ENCODE results near the gene NPDC1. TPM values are rescaled to one million over a fixed set of nuclear protein-coding genes. Genes with fewer than 3 reads are reported as not detected.

NPDC1 gene
- total RNA-seq, 3 donors from 2014 or later = 21.9 to 63.9 (median 63.1) TPM

- intact Hi-C loops (cut with DNase I; ENCODE audit: low total_unique reads) = no loop called here
- TF ChIP-seq CTCF (IDR thresholded peaks at IDR 0.05) = no peak
- no peak for TF ChIP-seq POLR2A (IDR thresholded peaks at IDR 0.05)
- TF ChIP-seq POLR2AphosphoS5 (IDR thresholded peaks at IDR 0.05) = no peak
- H3K36me3 ChIP-seq = no peaks in the 10 kb centered on the region
These were observed 23.3 kb downstream of the NPDC1 start for GRCh38 chr9:137022662-137023008.

GRCh38 chr9:137021979-137022661 is 23.9 kb downstream of the NPDC1 start:
- intact Hi-C loops (cut with DNase I; ENCODE audit: low total_unique reads) = no loop called here

More at GRCh38 chr9:137022662-137023008, 23.3 kb downstream of the NPDC1 start:
- H3K27me3 ChIP-seq = no peaks in the 10 kb centered on the region
- no peaks in the 10 kb centered on the region for H3K9me3 ChIP-seq
- peaks cover 7 to 21% of the 10 kb centered on the region in 2 donors for H3K4me1 ChIP-seq
- peak overlapping the region in 1 of 2 donors; percentile 43 for H3K27ac ChIP-seq
- DNase-seq (ENCODE audit: low spot score in 2 of 2) = no peak
- H3K4me3 ChIP-seq = no peak overlapping the region

GRCh38 chr9:137021568-137021978 is 24.4 kb downstream of the NPDC1 start:
- no peak for DNase-seq (ENCODE audit: low spot score in 2 of 2)
- Histone ChIP-seq H3K9me3 (no peaks in the 10 kb centered on the region), H3K4me1 (peaks cover 0 to 11% of the 10 kb centered on the region in 2 donors), H3K27me3 (no peaks in the 10 kb centered on the region), H3K4me3 (no peak overlapping the region), H3K36me3 (no peaks in the 10 kb centered on the region), H3K27ac (no peak overlapping the region)
- TF ChIP-seq POLR2AphosphoS5 (IDR thresholded peaks at IDR 0.05) (no peak), CTCF (IDR thresholded peaks at IDR 0.05) (no peak), POLR2A (IDR thresholded peaks at IDR 0.05) (no peak)
- intact Hi-C loops (cut with DNase I; ENCODE audit: low total_unique reads) = no loop called here

More at GRCh38 chr9:137021979-137022661, 23.9 kb downstream of the NPDC1 start:
- TF ChIP-seq CTCF (IDR thresholded peaks at IDR 0.05) (no peak), POLR2AphosphoS5 (IDR thresholded peaks at IDR 0.05) (no peak), POLR2A (IDR thresholded peaks at IDR 0.05) (no peak)
- no peaks in the 10 kb centered on the region for H3K36me3 ChIP-seq
- H3K4me3 ChIP-seq = no peak overlapping the region
- H3K27ac ChIP-seq = peak overlapping the region in 1 of 2 donors; percentile 43
- peak in 1 of 2 donors; percentile 69 for DNase-seq (ENCODE audit: low spot score in 2 of 2)
- H3K4me1 ChIP-seq = peaks cover 2 to 16% of the 10 kb centered on the region in 2 donors
- H3K9me3 ChIP-seq = no peaks in the 10 kb centered on the region
- H3K27me3 ChIP-seq = no peaks in the 10 kb centered on the region

- no peak for DNase-seq (ENCODE audit: low spot score in 2 of 2)
- H3K27me3 ChIP-seq = no peaks in the 10 kb centered on the region
- intact Hi-C loops (cut with DNase I; ENCODE audit: low total_unique reads) = no loop called here
- H3K4me3 ChIP-seq = no peak overlapping the region
- no peaks in the 10 kb centered on the region for H3K9me3 ChIP-seq
- no peaks in the 10 kb centered on the region for H3K36me3 ChIP-seq
- no peak overlapping the region for H3K27ac ChIP-seq
- peaks cover 0 to 5% of the 10 kb centered on the region in 2 donors for H3K4me1 ChIP-seq
- TF ChIP-seq POLR2A (IDR thresholded peaks at IDR 0.05) = no peak
- no peak for TF ChIP-seq POLR2AphosphoS5 (IDR thresholded peaks at IDR 0.05)
- TF ChIP-seq CTCF (IDR thresholded peaks at IDR 0.05) = no peak
These were observed 25.0 kb downstream of the NPDC1 start for GRCh38 chr9:137020771-137021567.

Measured in breast epithelium (tissue), 4 donors.